BJ (cell line): ENCODE data around the gene CHST11. TPM values are rescaled to one million over a fixed set of nuclear protein-coding genes. Genes with fewer than 3 reads are reported as not detected.

Experiments
- CTCF ChIA-PET: fragments of 350-600 bp; formaldehyde crosslinking; extraction: SDS; loops from one replicate; lab custom pipeline; 2021; ENCODE audit warnings: antibody characterized with exemption, inconsistent platforms; lab: Yijun Ruan, JAX
- POLR2A ChIA-PET: fragments of 300-600 bp; sonication (Branson Sonifier 250); formaldehyde crosslinking; extraction: SDS; loops from one replicate; lab custom pipeline; 2021; ENCODE audit warnings: antibody characterized with exemption; lab: Charles Lee
- DNase-seq: peaks from one replicate; pipeline ENCODE4 v3.0.0-alpha.2; 2011; ENCODE audit warnings: low read depth
- H3K27me3 ChIP-seq: 2 replicates; pipeline ENCODE4 v1.6.0; 2011; ENCODE audit warnings: low read length; ENCODE audit not compliant: control insufficient read depth, insufficient read depth
- H3K36me3 ChIP-seq: 2 replicates; pipeline ENCODE4 v1.5.1; 2011; ENCODE audit warnings: low read length; ENCODE audit not compliant: control insufficient read depth, insufficient read depth
- H3K4me3 ChIP-seq: 2 replicates; pipeline ENCODE4 v1.5.1; 2011; ENCODE audit warnings: low read depth, mild to moderate bottlenecking, control low read depth, low read length
- CTCF ChIP-seq: IDR thresholded peaks from 2 replicates; pipeline ENCODE4 v1.5.1; 2011; ENCODE audit warnings: low read depth, mild to moderate bottlenecking, control low read depth, inconsistent platforms, low read length, moderate library complexity; ENCODE audit not compliant: insufficient read depth
- polyA plus RNA-seq: library from polyadenylated mRNA; depleted of rRNA; stranded (reverse); fragments of >200 nt; gene quantifications from 2 replicates; pipeline ENCODE4 v1.2.3, GENCODE V29; 2011

Gene CHST11
- polyA plus RNA-seq, 1 experiment: 7.3 TPM

GRCh38 chr12:104538891-104539462 lies 82.2 kb downstream of the CHST11 start:
- Histone ChIP-seq H3K4me3 (no peak overlapping the region), H3K36me3 (no peaks in the 10 kb centered on the region), H3K27me3 (no peaks in the 10 kb centered on the region)
- TF ChIP-seq CTCF: no peak
- no peak for DNase-seq
- ChIA-PET POLR2A (no interaction called here), CTCF (interaction anchor here (1.0 kb wide), 1 partner anchor 18 kb away, joined by 3 read pairs; no protein-coding TSS in a partner anchor)

- ChIA-PET CTCF (no interaction called here), POLR2A (no interaction called here)
- DNase-seq: no peak
- Histone ChIP-seq H3K27me3 (no peaks in the 10 kb centered on the region), H3K4me3 (no peak overlapping the region), H3K36me3 (no peaks in the 10 kb centered on the region)
- no peak for TF ChIP-seq CTCF
Observed at GRCh38 chr12:104544836-104545235, 88.1 kb downstream of the CHST11 start.

- ChIA-PET CTCF (no interaction called here), POLR2A (no interaction called here)
- Histone ChIP-seq H3K27me3 (no peaks in the 10 kb centered on the region), H3K36me3 (no peaks in the 10 kb centered on the region), H3K4me3 (no peak overlapping the region)
- no peak for DNase-seq
- TF ChIP-seq CTCF: no peak
Observed at GRCh38 chr12:104546575-104546974, 89.8 kb downstream of the CHST11 start.

GRCh38 chr12:104547235-104547634 lies 90.5 kb downstream of the CHST11 start:
- Histone ChIP-seq H3K4me3 (no peak overlapping the region), H3K36me3 (no peaks in the 10 kb centered on the region), H3K27me3 (no peaks in the 10 kb centered on the region)
- ChIA-PET POLR2A (no interaction called here), CTCF (no interaction called here)
- no peak for TF ChIP-seq CTCF
- no peak for DNase-seq

GRCh38 chr12:104549815-104550480 lies 93.2 kb downstream of the CHST11 start:
- Histone ChIP-seq H3K27me3 (no peaks in the 10 kb centered on the region), H3K4me3 (no peak overlapping the region), H3K36me3 (no peaks in the 10 kb centered on the region)
- DNase-seq: no peak
- ChIA-PET CTCF (no interaction called here), POLR2A (no interaction called here)
- TF ChIP-seq CTCF: no peak
